ENCODE measurements around the gene KIAA1671.
A peak's percentile ranks its signal among the peaks of the same experiment; 100 is the strongest.

- TF ChIP-seq, protein P1, sequence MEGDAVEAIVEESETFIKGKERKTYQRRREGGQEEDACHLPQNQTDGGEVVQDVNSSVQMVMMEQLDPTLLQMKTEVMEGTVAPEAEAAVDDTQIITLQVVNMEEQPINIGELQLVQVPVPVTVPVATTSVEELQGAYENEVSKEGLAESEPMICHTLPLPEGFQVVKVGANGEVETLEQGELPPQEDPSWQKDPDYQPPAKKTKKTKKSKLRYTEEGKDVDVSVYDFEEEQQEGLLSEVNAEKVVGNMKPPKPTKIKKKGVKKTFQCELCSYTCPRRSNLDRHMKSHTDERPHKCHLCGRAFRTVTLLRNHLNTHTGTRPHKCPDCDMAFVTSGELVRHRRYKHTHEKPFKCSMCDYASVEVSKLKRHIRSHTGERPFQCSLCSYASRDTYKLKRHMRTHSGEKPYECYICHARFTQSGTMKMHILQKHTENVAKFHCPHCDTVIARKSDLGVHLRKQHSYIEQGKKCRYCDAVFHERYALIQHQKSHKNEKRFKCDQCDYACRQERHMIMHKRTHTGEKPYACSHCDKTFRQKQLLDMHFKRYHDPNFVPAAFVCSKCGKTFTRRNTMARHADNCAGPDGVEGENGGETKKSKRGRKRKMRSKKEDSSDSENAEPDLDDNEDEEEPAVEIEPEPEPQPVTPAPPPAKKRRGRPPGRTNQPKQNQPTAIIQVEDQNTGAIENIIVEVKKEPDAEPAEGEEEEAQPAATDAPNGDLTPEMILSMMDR (conservative IDR thresholded peaks at IDR 0.05): no peak
- TF ChIP-seq ZFX (IDR thresholded peaks at IDR 0.05): peak; percentile 68; the same call in 1 of the 2 replicates
These were observed 1.0 kb downstream of the KIAA1671 start for GRCh38 chr22:24953384-24954113.
